AG08395 (cell line): ENCODE measurements around the gene TYROBP.

Source experiments
- DNase-seq: peaks from one replicate; pipeline ENCODE4 v3.0.0; 2012; ENCODE audit warnings: mixed read lengths, low spot score

TYROBP gene

DNA sequence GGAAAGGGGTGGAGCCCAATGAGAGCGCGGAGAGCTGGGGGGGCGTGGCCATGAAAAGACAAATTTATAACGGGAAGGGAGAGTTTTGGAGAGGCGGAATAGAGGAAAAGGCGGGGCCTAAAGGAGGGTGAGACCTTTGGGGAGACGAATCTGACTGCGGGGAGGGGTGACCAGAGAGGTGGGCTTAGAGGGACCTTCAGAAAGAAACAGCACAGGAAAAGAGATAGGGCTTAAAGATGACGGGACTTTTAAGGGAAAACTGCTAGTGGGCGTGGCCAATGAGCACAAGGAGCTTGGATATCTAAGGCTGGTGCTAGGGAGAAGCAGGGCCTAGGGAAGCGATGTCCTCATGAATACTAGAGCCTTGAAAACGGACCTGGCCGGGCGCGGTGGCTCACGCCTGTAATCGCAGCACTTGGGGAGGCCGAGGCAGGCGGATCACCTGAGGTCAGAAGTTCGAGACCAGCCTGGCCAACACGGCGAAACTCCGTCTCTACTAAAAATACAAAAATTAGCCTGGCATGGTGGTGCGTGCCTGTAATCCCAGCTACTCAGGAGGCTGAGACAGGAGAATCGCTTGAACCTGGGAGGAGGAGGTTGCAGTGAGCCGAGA lies 37.9 kb downstream of the TYROBP start:
- peak; percentile 24 for DNase-seq

DNA sequence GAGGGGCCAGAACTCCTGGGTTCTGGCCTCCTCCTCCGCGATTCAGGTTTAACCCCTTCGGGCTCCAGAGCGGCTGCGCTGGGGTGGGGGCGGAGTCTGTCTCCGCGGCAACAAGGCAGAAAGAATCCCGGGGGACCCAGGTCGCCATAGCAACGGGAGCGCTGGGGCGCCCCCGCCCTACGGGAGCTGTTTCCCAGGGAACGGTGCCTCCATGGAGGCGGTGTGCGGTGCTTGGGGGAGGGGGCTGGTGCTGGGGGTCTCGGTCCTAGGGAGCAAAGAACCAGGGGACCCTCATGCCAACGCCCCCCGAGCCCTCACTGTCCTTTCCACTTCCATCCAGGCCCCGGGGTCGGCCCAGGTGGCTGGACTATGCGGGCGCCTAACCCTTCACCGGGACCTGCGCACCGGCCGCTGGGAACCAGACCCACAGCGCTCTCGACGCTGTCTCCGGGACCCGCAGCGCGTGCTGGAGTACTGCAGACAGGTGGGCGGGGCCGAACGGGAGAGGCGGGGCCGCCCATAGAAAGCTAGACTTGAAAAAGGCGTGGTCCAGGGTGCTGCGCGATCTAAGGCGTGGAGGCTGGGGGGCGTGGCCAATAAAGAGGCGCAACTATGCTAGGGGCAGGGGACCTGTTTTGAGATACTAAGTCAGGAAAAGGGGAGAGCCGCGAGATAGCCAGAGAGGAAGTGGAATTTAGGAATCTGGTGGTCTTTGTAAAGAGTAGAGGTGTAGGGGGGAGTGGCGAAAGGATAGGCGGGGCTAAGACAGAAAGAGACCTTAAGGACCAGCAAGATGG lies 38.6 kb downstream of the TYROBP start:
- DNase-seq: peak; percentile 65

DNA sequence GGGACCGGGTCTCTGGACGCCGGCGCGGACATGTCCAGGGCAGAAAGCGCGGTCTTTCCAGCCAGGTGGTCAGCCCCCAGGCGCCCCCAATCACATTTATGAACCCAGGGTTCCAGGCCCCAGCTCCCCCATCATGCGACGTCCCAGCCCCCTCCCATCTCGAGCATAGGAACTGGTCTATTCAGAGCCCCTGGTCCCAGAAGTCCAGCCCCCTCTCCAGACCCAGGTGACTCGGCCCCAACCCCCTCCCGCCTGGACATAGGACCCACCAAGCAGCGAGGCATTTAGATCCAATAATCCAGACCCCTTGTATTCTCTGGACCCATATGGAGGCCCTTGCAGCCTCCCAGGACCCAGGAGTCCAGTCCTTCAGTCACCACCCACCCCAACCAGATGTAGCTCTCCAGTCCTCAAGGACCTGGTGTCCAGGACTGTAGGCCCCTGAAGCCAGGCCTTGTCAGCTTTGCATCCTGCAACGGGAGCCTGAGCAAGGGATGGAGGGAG lies 39.2 kb downstream of the TYROBP start:
- no peak for DNase-seq

DNA sequence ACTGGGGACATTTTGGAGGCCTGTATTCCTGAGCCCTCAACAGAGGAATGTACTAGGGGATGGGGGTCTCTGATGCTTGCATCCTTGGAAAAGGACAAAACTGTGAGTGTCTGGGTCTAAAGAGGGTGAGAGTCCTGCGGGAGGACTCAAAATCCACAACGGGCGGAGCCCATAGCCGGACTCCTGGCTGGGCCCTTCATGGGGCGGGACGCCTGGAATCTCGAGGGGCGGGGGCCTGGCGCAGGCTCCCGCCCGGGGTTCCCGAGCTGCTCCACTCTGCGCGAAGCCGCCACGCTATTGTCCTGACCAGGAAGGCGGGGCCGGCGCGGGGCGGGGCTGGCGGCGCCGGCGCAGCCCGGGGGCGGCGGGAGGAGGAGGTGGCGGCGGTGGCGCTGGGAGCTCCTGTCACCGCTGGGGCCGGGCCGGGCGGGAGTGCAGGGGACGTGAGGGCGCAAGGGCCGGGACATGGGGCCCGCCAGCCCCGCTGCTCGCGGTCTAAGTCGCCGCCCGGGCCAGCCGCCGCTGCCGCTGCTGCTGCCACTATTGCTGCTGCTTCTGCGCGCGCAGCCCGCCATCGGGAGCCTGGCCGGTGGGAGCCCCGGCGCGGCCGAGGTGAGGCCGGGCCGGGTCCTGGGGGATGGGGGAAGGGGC lies 39.8 kb downstream of the TYROBP start, which contains the start of gene APLP1:
Gene APLP1, plus strand, starts transcription at position 403 of the 651 bp plus-strand sequence. Its CDS starts 63 bp downstream, at position 466.
- peak; percentile 81 for DNase-seq

DNA sequence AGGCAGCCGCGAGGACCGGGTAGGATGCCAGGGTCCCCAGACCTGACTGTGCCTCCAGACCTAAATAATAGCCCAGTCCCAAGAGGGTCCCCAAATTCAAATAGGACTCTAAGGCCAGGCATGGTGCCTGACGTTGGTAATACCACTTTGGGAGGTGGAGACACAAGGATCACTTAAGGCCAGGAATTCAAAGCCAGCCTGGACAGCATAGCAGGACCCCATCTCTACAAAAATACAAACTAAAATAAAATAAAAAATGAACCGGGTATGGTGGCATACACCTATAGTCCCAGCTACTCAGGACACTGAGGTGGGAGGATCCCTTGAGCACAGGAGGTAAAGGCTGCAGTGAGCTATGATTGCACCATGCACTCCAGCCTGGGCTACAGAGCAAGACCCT lies 45.1 kb downstream of the TYROBP start:
- no peak for DNase-seq

DNA sequence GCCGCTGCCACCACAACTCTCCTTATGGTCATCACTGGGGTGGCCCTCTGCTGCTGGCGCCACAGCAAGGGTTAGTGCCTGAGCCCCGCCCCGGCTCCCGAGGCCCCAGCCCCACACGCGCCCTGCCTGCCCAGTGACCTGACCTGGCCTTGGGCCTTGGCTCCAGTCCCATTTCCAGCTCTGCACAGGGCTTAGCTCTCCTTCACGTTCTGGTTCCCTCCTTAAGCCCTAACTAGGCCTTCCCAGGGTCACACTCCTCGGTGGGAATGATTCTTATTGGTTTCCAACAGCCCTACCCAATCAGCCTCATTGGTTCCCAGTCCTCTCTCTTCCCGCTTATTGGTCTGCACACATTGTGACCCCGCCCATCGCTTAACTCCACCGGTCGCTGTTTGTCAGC lies 45.6 kb downstream of the TYROBP start:
- no peak for DNase-seq

DNA sequence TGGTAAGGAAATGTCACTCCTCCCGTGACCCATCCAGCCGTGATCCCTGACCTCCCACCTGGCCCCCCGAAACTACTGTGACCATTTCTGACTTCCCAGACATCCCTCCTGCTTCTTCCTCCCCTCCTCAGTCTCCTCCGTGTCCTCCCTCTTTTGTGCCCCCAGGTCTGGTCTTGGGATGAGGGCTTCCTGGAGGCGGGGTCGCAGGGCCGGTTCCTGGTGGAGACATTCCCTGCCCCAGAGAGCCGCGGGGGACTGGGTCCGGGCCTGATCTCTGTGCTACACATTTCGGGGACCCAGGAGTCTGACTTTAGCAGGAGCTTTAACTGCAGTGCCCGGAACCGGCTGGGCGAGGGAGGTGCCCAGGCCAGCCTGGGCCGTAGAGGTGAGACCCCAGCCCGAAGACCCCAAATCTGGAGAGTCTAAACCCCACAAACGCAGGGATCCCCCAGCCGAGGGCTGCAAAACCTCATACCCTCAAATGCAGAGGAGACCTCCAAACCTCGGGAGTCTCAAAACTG lies 46.4 kb downstream of the TYROBP start:
- no peak for DNase-seq

DNA sequence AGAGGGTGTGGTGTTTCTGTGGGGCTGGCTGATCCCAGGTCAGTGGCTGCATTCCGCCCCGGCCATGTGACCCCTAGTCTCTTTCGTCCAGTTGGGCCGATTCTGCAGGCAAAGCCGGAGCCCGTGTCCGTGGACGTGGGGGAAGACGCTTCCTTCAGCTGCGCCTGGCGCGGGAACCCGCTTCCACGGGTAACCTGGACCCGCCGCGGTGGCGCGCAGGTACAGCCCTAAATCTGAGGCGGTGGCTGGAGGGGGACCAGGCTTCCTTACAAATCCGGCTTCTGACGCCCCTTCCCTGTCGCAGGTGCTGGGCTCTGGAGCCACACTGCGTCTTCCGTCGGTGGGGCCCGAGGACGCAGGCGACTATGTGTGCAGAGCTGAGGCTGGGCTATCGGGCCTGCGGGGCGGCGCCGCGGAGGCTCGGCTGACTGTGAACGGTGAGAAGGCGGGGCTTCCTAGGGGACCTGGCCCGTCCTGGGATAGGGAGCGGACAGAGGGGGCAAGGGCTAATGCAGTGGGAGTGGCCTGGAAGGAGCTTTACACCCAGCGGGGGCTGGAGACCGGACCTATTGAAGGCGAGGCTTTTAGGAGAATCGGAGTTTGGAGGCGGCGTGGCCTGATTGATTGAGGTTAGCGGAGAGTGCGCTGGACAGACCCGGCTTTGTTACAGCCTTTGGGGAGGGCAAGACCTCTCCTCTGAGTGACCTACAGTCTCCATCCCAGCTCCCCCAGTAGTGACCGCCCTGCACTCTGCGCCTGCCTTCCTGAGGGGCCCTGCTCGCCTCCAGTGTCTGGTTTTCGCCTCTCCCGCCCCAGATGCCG lies 47.1 kb downstream of the TYROBP start:
- no peak for DNase-seq

DNA sequence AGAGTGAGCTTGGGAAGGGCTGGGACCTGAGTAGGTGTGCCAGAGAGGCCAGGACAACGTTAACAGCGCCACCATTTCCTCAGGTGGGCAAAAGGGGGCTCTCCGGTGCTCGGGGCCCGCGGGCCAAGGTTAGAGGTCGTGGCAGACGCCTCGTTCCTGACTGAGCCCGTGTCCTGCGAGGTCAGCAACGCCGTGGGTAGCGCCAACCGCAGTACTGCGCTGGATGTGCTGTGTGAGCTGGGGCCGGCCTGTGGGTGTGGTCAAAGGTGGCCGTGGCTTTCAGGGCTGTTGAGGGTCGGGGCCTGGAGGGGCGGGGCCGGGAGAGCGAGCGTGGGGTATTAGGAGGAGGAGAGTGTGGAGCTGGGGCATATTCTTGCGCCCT lies 47.7 kb downstream of the TYROBP start:
- DNase-seq: no peak

DNA sequence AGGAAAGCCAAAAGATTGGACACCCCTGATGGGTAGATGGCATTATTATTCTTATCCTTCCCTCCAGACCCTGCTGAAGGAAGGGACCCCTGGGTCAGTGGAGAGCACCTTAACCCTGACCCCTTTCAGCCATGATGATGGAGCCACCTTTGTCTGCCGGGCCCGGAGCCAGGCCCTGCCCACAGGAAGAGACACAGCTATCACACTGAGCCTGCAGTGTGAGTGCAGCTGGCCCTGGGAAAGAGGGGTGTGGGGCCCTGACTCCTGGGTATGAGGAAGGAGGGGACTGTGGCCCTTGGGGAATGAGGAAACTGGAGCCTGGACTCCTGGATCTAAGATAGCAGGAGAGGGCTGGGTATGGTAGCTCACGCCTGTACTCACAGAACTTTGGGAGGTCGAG lies 48.7 kb downstream of the TYROBP start:
- no peak for DNase-seq

DNA sequence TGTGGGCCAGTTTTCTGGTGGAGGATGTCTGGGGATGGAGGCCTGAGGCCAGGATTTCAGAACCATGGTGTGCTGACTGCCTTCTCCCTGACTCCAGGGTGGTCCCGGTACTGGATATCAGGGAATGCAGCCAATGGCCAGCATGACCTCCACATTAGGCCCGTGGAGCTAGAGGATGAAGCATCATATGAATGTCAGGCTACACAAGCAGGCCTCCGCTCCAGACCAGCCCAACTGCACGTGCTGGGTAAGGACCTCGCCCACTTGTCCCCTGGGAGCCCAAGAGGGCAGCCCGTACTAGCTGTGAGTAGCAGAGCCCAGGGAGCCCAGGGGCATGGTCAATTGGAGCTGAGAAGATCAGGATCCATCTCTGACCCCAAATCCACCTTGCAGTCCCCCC lies 49.8 kb downstream of the TYROBP start:
- DNase-seq: no peak

DNA sequence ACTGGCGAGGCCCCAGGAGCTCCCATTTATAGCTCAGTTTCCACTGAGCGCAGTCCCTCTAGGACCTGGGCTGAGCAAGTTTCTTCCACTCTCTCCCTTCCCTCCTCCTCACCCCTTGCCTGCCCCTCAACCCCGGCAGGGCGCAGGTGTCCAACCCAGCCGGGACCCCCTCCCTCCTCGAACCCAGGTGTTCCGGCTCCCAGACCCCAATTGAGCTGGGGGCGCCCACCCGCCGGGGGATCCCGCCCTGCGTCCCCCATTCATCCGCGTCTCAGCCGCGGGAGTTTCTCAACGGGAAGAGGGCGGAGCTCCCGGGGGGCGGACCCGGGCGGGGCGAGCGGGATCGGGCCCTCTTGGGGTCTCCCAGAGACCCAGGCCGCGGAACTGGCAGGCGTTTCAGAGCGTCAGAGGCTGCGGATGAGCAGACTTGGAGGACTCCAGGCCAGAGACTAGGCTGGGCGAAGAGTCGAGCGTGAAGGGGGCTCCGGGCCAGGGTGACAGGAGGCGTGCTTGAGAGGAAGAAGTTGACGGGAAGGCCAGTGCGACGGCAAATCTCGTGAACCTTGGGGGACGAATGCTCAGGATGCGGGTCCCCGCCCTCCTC lies 51.4 kb downstream of the TYROBP start, which contains the start of gene KIRREL2:
Gene KIRREL2, plus strand, starts transcription at position 366 of the 604 bp plus-strand sequence. Its CDS starts 209 bp downstream, at position 575.
- DNase-seq: no peak
